K562 (cell line): ENCODE measurements around the gene CYRIA. TPM values are rescaled to one million over a fixed set of nuclear protein-coding genes. Genes with fewer than 3 reads are reported as not detected.

ENCODE experiments used
- ATAC-seq: fragments of 200-7000 bp; cut with Tn5 transposase; 3 replicates; pipeline ENCODE4 v1.9.1; 2020; ENCODE audit warnings: moderate library complexity
- BruUV-seq: library from RNA; stranded (reverse); fragments of 400-500 nt; replicated peaks from 2 replicates; lab custom pipeline; 2021; lab: Mats Ljungman, UMichigan
- CTCF ChIA-PET: fragments of 300-600 bp; formaldehyde crosslinking; extraction: SDS; loops from one replicate; lab custom pipeline; 2021; ENCODE audit warnings: low intra/inter-chr PET ratio; lab: Yijun Ruan, JAX
- POLR2A ChIA-PET: fragments of 300-600, 350-650 bp; sonication (Branson Sonifier 250); formaldehyde crosslinking; extraction: SDS; loops from one replicate; lab custom pipeline; 2021; ENCODE audit warnings: antibody characterized with exemption, inconsistent platforms; lab: Yijun Ruan, JAX
- DNase-seq, 4 experiments: peaks; one replicate each; pipeline versions ENCODE4 v3.0.0 to v3.0.0-alpha.2; 2011 to 2018; ENCODE audit warnings: low spot score in 3 of 4, mixed read lengths in 3 of 4; ENCODE audit errors: extremely low read depth in 1 of 4
- FAIRE-seq: peaks from 2 replicates; lab custom pipeline; 2011; peaks lifted over from hg19 to GRCh38; lab: Jason Lieb, UNC
- H2AFZ ChIP-seq: 2 replicates; pipeline ENCODE4 v1.6.0; 2011; ENCODE audit warnings: low read depth, low read length, control low read depth, inconsistent platforms
- H3K27ac ChIP-seq: fragments of 200-600 bp; 3 replicates; pipeline ENCODE4 v1.8.0; 2011; ENCODE audit warnings: low read depth, mild to moderate bottlenecking, control low read depth, inconsistent platforms, low read length, moderate library complexity, mixed read lengths; ENCODE audit errors: extremely low read depth
- H3K27me3 ChIP-seq, 2 experiments: fragments of 300-600 bp in 1 of 2; 2 replicates in 1 of 2; 3 replicates in 1 of 2; pipeline versions ENCODE4 v1.6.0 to v1.8.0; 2011; ENCODE audit warnings: inconsistent platforms in 2 of 2, low read length in 2 of 2, mild to moderate bottlenecking in 1 of 2, mixed read lengths in 1 of 2, moderate library complexity in 1 of 2; ENCODE audit not compliant: control insufficient read depth in 2 of 2, insufficient read depth in 2 of 2
- H3K36me3 ChIP-seq: fragments of 300-600 bp; 3 replicates; pipeline ENCODE4 v1.8.0; 2011; ENCODE audit warnings: mild to moderate bottlenecking, low read length, inconsistent platforms; ENCODE audit not compliant: control insufficient read depth, insufficient read depth
- H3K4me1 ChIP-seq, 2 experiments: fragments of 200-600 bp in 1 of 2; replicated peaks in 1 of 2; 2 replicates in 1 of 2; 3 replicates in 1 of 2; pipeline versions ENCODE4 v1.5.1 to v1.8.0; 2011; ENCODE audit warnings: inconsistent platforms in 2 of 2, low read length in 2 of 2, mild to moderate bottlenecking in 1 of 2, mixed read lengths in 1 of 2, moderate library complexity in 1 of 2; ENCODE audit not compliant: control insufficient read depth in 2 of 2, insufficient read depth in 2 of 2
- H3K4me2 ChIP-seq: 2 replicates; pipeline ENCODE4 v1.6.1; 2011; ENCODE audit warnings: low read length, control low read depth, inconsistent platforms, mixed read lengths; ENCODE audit not compliant: insufficient read depth
- H3K4me3 ChIP-seq: fragments of 200-600 bp; sonication (generic), shearing (Covaris generic); 2 replicates; pipeline ENCODE4 v1.5.1; 2016; ENCODE audit warnings: control low read depth, inconsistent platforms
- H3K79me2 ChIP-seq: fragments of 200-600 bp; 3 replicates; pipeline ENCODE4 v1.8.0; 2011; ENCODE audit warnings: low read length, inconsistent platforms; ENCODE audit not compliant: control insufficient read depth, insufficient read depth
- H3K9ac ChIP-seq, 2 experiments: 2 replicates each; pipeline versions ENCODE4 v1.6.0 to v1.6.1; 2011; ENCODE audit warnings: low read depth in 2 of 2, low read length in 2 of 2, control low read depth in 1 of 2, inconsistent platforms in 1 of 2, mild to moderate bottlenecking in 1 of 2, mixed read lengths in 1 of 2; ENCODE audit not compliant: insufficient read depth in 1 of 2
- H3K9me1 ChIP-seq: one replicate; pipeline ENCODE4 v1.6.0; 2011; ENCODE audit warnings: inconsistent platforms, mild to moderate bottlenecking, low read length, moderate library complexity; ENCODE audit not compliant: control insufficient read depth, insufficient read depth
- H3K9me3 ChIP-seq: replicated peaks from 2 replicates; pipeline ENCODE4 v1.5.1; 2011; ENCODE audit warnings: low read depth, low read length, inconsistent platforms; ENCODE audit not compliant: control insufficient read depth, insufficient read depth
- H4K20me1 ChIP-seq: replicated peaks from 2 replicates; pipeline ENCODE4 v1.6.1; 2011; ENCODE audit warnings: low read length, inconsistent platforms, mixed read lengths; ENCODE audit not compliant: control insufficient read depth, insufficient read depth
- ARID1B ChIP-seq: fragments of 450-650 bp; IDR thresholded peaks from 2 replicates; pipeline ENCODE4 v1.6.1; 2016; ENCODE audit warnings: antibody characterized with exemption, mild to moderate bottlenecking, inconsistent platforms
- ARID2 ChIP-seq: fragments of 450-650 bp; IDR thresholded peaks from 2 replicates; pipeline ENCODE4 v1.6.1; 2017; ENCODE audit warnings: antibody characterized with exemption, mild to moderate bottlenecking
- C11orf30 ChIP-seq: fragments of 450-650 bp; IDR thresholded peaks from 2 replicates; pipeline ENCODE4 v1.6.1; 2016; ENCODE audit warnings: low read depth, mild to moderate bottlenecking
- EWSR1 ChIP-seq: fragments of 450-650 bp; IDR thresholded peaks from 2 replicates; pipeline ENCODE4 v1.6.1; 2018; ENCODE audit warnings: borderline replicate concordance, mild to moderate bottlenecking, low read depth, moderate library complexity; ENCODE audit not compliant: partially characterized antibody
- HNRNPLL ChIP-seq: fragments of 200-400 bp; formaldehyde crosslinking; IDR thresholded peaks from 2 replicates; pipeline ENCODE4 v1.6.1; 2017; ENCODE audit warnings: low read length, low read depth, mild to moderate bottlenecking; ENCODE audit not compliant: poor library complexity, severe bottlenecking
- HSF4 ChIP-seq: fragments of 250-450 bp; sonication (Bioruptor Pico); IDR thresholded peaks from 2 replicates; pipeline ENCODE4 v2.1.2; 2022; ENCODE audit warnings: mild to moderate bottlenecking, moderate library complexity, borderline replicate concordance
- MBD2 ChIP-seq: sonication (generic); IDR thresholded peaks from 2 replicates; pipeline ENCODE4 v1.6.1; 2016; ENCODE audit warnings: low read depth, borderline replicate concordance
- NR2C2 ChIP-seq, 2 experiments: fragments of 200-800 bp in 1 of 2; sonication (Bioruptor generic) in 1 of 2; sonication (generic) in 1 of 2; formaldehyde crosslinking in 1 of 2; IDR thresholded peaks; 2 replicates each; pipeline versions ENCODE4 v1.6.1 to v1.8.0; 2016 to 2022; ENCODE audit warnings: mild to moderate bottlenecking in 1 of 2, missing compliant biosample characterization in 1 of 2, missing genetic modification characterization in 1 of 2, missing genetic modification reagents in 1 of 2
- POLR2B ChIP-seq: fragments of 450-650 bp; IDR thresholded peaks from 2 replicates; pipeline ENCODE4 v1.6.1; 2018; ENCODE audit warnings: low read depth; ENCODE audit not compliant: partially characterized antibody
- PRMT5 ChIP-seq: sonication (generic); formaldehyde crosslinking; IDR thresholded peaks from 2 replicates; pipeline ENCODE4 v1.5.0; 2020; ENCODE audit warnings: missing genetic modification reagents
- SMAD4 ChIP-seq: fragments of 250-450 bp; sonication (Bioruptor Pico); conservative IDR thresholded peaks from 2 replicates; pipeline ENCODE4 v1.8.0; 2021; ENCODE audit warnings: inconsistent platforms, mild to moderate bottlenecking, moderate library complexity
- SNRNP70 ChIP-seq: fragments of 200-400 bp; formaldehyde crosslinking; optimal IDR thresholded peaks from 2 replicates; pipeline ENCODE3; 2017; ENCODE audit warnings: low read depth, low read length
- STAG1 ChIP-seq: sonication (generic); formaldehyde crosslinking; IDR thresholded peaks from 2 replicates; pipeline ENCODE4 v1.5.0; 2020; ENCODE audit warnings: missing genetic modification reagents, borderline replicate concordance
- TCFL5 ChIP-seq: fragments of 250-450 bp; sonication (Bioruptor Pico); conservative IDR thresholded peaks from 2 replicates; pipeline ENCODE4 v1.6.1; 2021; ENCODE audit warnings: mild to moderate bottlenecking, moderate library complexity, matching md5 sums
- ZNF551 ChIP-seq: fragments of 250-450 bp; sonication (Bioruptor Pico); IDR thresholded peaks from 2 replicates; pipeline ENCODE4 v1.5.0; 2021; ENCODE audit warnings: mild to moderate bottlenecking, moderate library complexity
- ZNF77 ChIP-seq: fragments of 250-450 bp; sonication (Bioruptor Pico); IDR thresholded peaks from 2 replicates; pipeline ENCODE4 v1.5.0; 2020
- WGBS: fragments of 100-300 bp; shearing (Covaris generic); methylation state at CpG from one replicate; pipeline ENCODE4 v1.1.6; 2016; ENCODE audit warnings: low coverage, mixed read lengths; ENCODE audit not compliant: insufficient coverage; ENCODE audit errors: missing lambda C conversion rate; 5-methylcytosine and 5-hydroxymethylcytosine counted together
- in situ Hi-C: fragments of 300-500 bp; cut with MboI; formaldehyde crosslinking; loops from 4 replicates; pipeline ENCODE4 v1.15.0; 2018; ENCODE audit warnings: inconsistent platforms, mixed read lengths
- intact Hi-C: fragments of 100-400 bp; cut with micrococcal nuclease; formaldehyde crosslinking; loops from 2 replicates; pipeline ENCODE4 v1.14.2; 2022
- polyA plus RNA-seq, 8 experiments: library from polyadenylated mRNA; depleted of rRNA in 4 of 8; stranded (reverse) in 5 of 8; unstranded in 3 of 8; fragments of >200 nt; fragmentation: Nextera tagmentation in 2 of 8; fragmentation: Illumina TruSeq in 1 of 8; extraction: Ambion mirVana in 2 of 8; extraction: Trizol in 1 of 8; gene quantifications; 2 replicates each; pipeline versions ENCODE4 v1.2.1 to v1.2.3, GENCODE V29; 2011 to 2014; ENCODE audit warnings: inconsistent platforms in 1 of 8, missing spikeins in 1 of 8
- total RNA-seq, 7 experiments: library from RNA; depleted of rRNA in 6 of 7; stranded (reverse); fragments of >200 nt in 6 of 7; fragmentation: Illumina TruSeq in 2 of 7; extraction: Trizol in 2 of 7; gene quantifications; 2 replicates each; pipeline versions ENCODE4 v1.2.1 to v1.2.3, GENCODE V29; 2011 to 2021; ENCODE audit warnings: low replicate concordance in 1 of 7
- TF ChIP-seq, protein P1 (sequence below): fragments of 250-450 bp; sonication (Bioruptor Pico); IDR thresholded peaks from 2 replicates; pipeline ENCODE4 v1.5.0; 2021; ENCODE audit warnings: mild to moderate bottlenecking, moderate library complexity
- TF ChIP-seq, protein P2 (sequence below): fragments of 250-450 bp; sonication (Bioruptor Pico); IDR thresholded peaks from 2 replicates; pipeline ENCODE4 v1.9.0; 2021; ENCODE audit warnings: mild to moderate bottlenecking

CYRIA gene
- total and polyA plus RNA-seq, 9 of the 15 experiments (the other 6 are each of a cell fraction or from before 2014, with no cell fraction given), result 0.84 to 5.6 (median 3.0) TPM

DNA sequence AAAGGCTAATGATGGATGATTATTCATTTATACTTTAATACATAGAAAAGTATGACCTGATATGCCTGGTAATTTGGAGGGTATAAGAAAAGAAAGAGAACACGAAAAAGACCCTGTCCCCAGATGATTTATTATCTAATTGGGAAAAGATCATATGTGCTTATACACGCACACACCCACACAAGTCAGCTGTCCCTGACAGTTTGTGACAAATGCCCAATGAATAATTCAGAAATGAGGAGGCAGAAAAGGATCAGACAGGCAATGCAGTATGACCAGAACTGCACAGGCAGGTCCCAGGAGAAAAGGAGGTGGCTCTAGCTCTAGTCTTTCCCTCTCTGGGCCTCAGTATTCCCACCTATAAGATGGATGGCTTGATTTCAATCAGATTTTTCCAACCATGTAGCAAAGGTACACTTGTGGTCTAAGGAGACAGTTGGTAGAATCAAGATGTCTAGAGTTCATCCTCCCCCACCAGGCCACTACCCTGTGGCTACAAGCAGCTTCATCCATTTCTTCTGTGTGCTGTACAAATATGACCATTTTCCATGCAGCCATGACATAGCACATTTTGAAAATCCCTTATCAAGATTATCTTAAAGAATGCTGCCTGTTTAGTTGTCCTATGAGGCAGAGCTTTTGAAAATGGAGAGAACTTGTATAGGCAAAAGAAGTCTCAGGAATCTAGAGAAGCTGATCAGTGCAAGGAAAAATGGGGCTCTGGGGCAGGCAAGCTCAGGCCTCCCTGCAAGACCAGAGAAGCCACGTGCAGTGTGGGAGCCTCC, 19.7 kb downstream of the CYRIA start:
- Histone ChIP-seq H3K9ac (no peak overlapping the region), H2AFZ (peak overlapping the region; percentile 75), H3K9me1 (no peaks in the 10 kb centered on the region), H3K36me3 (no peaks in the 10 kb centered on the region), H3K27me3 (no peaks in the 10 kb centered on the region), H3K4me2 (peak overlapping the region; percentile 36), H3K27ac (peak overlapping the region; percentile 7; the same call in 2 of the 3 replicates), H4K20me1 (no peaks in the 10 kb centered on the region), H3K79me2 (no peaks in the 10 kb centered on the region), H3K4me3 (no peak overlapping the region), H3K9me3 (no peaks in the 10 kb centered on the region), H3K4me1 (peaks cover 7 to 67% of the 10 kb centered on the region in 2 experiments; a peak in 4 of 5 replicates)
- in situ Hi-C loops, result no loop called here
- POLR2A ChIA-PET, result interaction anchor here (0.7 to 4.1 kb wide), 3 partner anchors 10 to 20 kb away, joined by 3 to 15 read pairs (median 6); no protein-coding TSS in a partner anchor
- FAIRE-seq (peak; percentile 77), ATAC-seq (peak; percentile 34), DNase-seq (peak in 2 of 4 experiments; percentile 24 to 49)
- 28% methylated on average over 3 of the region's 3 CpGs for WGBS
- intact Hi-C loops, result no loop called here
- no TSS peak for BruUV-seq
- CTCF ChIA-PET, result no interaction called here
- TF ChIP-seq ARID1B, result peak; percentile 58; the same call in 1 of the 2 replicates
- no peak for TF ChIP-seq SNRNP70
- TF ChIP-seq SMAD4, result no peak; the same call in 1 of the 2 replicates
- TF ChIP-seq C11orf30, result peak; percentile 89
- no peak for TF ChIP-seq NR2C2 (CRISPR knock-in tag; IDR thresholded peaks at IDR 0.05)
- peak; percentile 53 for TF ChIP-seq NR2C2 (tag; IDR thresholded peaks at IDR 0.05)
- TF ChIP-seq EWSR1, result no peak
- peak; percentile 68 for TF ChIP-seq TCFL5 (CRISPR knock-in tag)
- TF ChIP-seq, protein P1, sequence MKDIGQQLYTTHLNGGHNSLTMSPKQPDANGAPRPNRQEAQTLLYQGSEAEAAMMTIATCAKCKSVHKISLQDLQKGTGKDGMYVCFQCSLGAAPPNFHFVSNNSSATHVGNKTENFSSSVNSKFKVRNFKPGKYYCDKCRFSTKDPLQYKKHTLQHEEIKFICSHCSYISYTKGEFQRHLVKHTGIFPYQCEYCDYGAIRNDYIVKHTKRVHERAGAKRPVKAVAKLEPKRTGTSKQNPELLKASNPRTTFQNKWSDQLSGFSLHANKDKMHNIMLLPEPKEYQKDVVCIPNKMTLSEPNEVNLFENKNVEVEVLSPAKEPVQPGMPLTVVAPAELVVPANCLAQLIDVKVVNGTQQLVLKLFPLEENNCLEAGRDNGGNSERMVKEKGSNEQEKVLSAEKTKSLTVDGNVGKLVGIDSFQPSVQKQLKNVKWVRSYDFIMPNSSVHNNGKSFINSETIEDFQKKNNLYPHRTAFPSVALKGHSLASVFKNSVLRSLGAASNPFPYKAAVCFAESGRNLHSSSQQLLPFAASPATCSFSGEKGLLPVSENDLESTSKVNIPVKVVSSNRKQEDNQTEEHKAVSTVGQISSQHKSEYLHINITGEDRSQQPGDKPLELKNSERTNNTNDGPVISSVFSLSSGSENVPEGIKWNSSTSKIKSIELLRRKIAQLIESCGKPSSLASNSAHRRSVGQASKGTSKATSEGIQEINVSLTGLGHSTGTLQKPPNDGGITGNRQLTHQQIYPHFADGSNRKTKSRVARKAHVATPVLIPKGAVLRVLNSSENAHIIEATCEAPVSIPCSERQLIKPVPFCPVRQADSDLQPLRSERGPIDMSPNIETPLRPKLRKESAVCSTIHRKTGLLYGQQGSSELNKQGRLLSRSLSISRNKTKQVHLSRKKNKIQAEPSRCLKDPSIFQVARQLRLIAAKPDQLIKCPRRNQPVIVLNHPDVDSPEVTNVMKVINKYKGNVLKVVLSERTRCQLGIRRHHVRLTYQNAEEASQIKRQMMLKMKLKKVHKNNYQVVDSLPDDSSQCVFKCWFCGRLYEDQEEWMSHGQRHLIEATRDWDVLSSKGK (CRISPR knock-in tag), result no peak
- no peak for TF ChIP-seq MBD2
- TF ChIP-seq, protein P2, sequence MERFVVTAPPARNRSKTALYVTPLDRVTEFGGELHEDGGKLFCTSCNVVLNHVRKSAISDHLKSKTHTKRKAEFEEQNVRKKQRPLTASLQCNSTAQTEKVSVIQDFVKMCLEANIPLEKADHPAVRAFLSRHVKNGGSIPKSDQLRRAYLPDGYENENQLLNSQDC, result no peak
- no peak for TF ChIP-seq ZNF551 (CRISPR knock-in tag)
- no peak for TF ChIP-seq PRMT5
- TF ChIP-seq HNRNPLL, result no peak
- TF ChIP-seq HSF4 (CRISPR knock-in tag), result no peak
- no peak for TF ChIP-seq POLR2B
- no peak for TF ChIP-seq STAG1 (CRISPR knock-in tag)
- TF ChIP-seq ARID2, result no peak
- TF ChIP-seq ZNF77, result no peak
